Neural progenitor cell (in vitro differentiated cells): ENCODE measurements around the gene FAM111A. TPM values are rescaled to one million over a fixed set of nuclear protein-coding genes. Genes with fewer than 3 reads are reported as not detected.
"Not testable (repeated sequence)": the region's sequence is repeated elsewhere in the genome, so short reads cannot be mapped to it uniquely, and the experiment has no call there.

Source experiments
- DNase-seq: peaks from one replicate; pipeline ENCODE4 v3.0.0-alpha.2; 2016; ENCODE audit warnings: low spot score
- H2AFZ ChIP-seq: fragments of 200-600 bp; sonication (generic); replicated peaks from 2 replicates; pipeline ENCODE4 v1.6.1; 2016; ENCODE audit warnings: antibody characterized with exemption
- H3F3A ChIP-seq: fragments of 200-600 bp; sonication (generic); 2 replicates; pipeline ENCODE4 v1.6.1; 2016; ENCODE audit warnings: antibody characterized with exemption, low read depth
- H3K27ac ChIP-seq: fragments of 200-600 bp; sonication (generic); 2 replicates; pipeline ENCODE4 v1.5.1; 2016; ENCODE audit warnings: mild to moderate bottlenecking
- H3K27me3 ChIP-seq: fragments of 200-600 bp; sonication (generic); 2 replicates; pipeline ENCODE4 v1.6.1; 2016; ENCODE audit warnings: mild to moderate bottlenecking, moderate library complexity
- H3K36me3 ChIP-seq: fragments of 200-600 bp; sonication (generic); 2 replicates; pipeline ENCODE4 v1.5.1; 2016
- H3K4me1 ChIP-seq: fragments of 200-600 bp; sonication (generic); 2 replicates; pipeline ENCODE4 v1.6.1; 2016; ENCODE audit warnings: mixed run types
- H3K4me2 ChIP-seq: fragments of 200-600 bp; sonication (generic); 2 replicates; pipeline ENCODE4 v1.6.1; 2016
- H3K4me3 ChIP-seq: fragments of 200-600 bp; sonication (generic); 2 replicates; pipeline ENCODE4 v1.5.1; 2016
- H3K79me2 ChIP-seq: fragments of 200-600 bp; sonication (generic); 2 replicates; pipeline ENCODE4 v1.6.1; 2016; ENCODE audit warnings: low read depth
- H3K9ac ChIP-seq: fragments of 200-600 bp; sonication (generic); 2 replicates; pipeline ENCODE4 v1.6.1; 2016
- H3K9me3 ChIP-seq: fragments of 200-600 bp; sonication (generic); 2 replicates; pipeline ENCODE4 v1.5.1; 2016; ENCODE audit warnings: low read depth
- H4K20me1 ChIP-seq: fragments of 200-600 bp; sonication (generic); 2 replicates; pipeline ENCODE4 v1.6.1; 2016; ENCODE audit warnings: low read depth
- H3K27ac Mint-ChIP-seq: 3 replicates; pipeline ENCODE4 v1.8.0; 2021; ENCODE audit warnings: mixed read lengths
- H3K27me3 Mint-ChIP-seq: 2 replicates; pipeline ENCODE4 v1.8.0; 2022; ENCODE audit warnings: low read depth, mild to moderate bottlenecking, inconsistent platforms, moderate library complexity, mixed read lengths; ENCODE audit not compliant: insufficient read depth
- H3K36me3 Mint-ChIP-seq: 3 replicates; pipeline ENCODE4 v1.8.0; 2021; ENCODE audit warnings: mixed read lengths
- H3K4me1 Mint-ChIP-seq: 3 replicates; pipeline ENCODE4 v1.8.0; 2021; ENCODE audit warnings: mixed read lengths
- H3K4me3 Mint-ChIP-seq: 3 replicates; pipeline ENCODE4 v1.8.0; 2021; ENCODE audit warnings: mild to moderate bottlenecking, moderate library complexity, mixed read lengths
- H3K9me3 Mint-ChIP-seq: 3 replicates; pipeline ENCODE4 v1.8.0; 2020; ENCODE audit warnings: mixed read lengths
- CTCF ChIP-seq: fragments of 200-600 bp; sonication (generic); IDR thresholded peaks from 2 replicates; pipeline ENCODE4 v1.5.1; 2017; ENCODE audit warnings: antibody characterized with exemption, mild to moderate bottlenecking
- EZH2 ChIP-seq: fragments of 200-600 bp; sonication (generic); IDR thresholded peaks from 2 replicates; pipeline ENCODE4 v1.6.1; 2017; ENCODE audit warnings: antibody characterized with exemption, mild to moderate bottlenecking, moderate library complexity
- total RNA-seq: library from RNA; depleted of rRNA; stranded (reverse); fragments of >200 nt; gene quantifications from 2 replicates; pipeline ENCODE4 v1.2.3, GENCODE V29; 2015; ENCODE audit warnings: low replicate concordance

FAM111A gene
- total RNA-seq, result 31.0 and 32.7 TPM in 2 replicates

DNA sequence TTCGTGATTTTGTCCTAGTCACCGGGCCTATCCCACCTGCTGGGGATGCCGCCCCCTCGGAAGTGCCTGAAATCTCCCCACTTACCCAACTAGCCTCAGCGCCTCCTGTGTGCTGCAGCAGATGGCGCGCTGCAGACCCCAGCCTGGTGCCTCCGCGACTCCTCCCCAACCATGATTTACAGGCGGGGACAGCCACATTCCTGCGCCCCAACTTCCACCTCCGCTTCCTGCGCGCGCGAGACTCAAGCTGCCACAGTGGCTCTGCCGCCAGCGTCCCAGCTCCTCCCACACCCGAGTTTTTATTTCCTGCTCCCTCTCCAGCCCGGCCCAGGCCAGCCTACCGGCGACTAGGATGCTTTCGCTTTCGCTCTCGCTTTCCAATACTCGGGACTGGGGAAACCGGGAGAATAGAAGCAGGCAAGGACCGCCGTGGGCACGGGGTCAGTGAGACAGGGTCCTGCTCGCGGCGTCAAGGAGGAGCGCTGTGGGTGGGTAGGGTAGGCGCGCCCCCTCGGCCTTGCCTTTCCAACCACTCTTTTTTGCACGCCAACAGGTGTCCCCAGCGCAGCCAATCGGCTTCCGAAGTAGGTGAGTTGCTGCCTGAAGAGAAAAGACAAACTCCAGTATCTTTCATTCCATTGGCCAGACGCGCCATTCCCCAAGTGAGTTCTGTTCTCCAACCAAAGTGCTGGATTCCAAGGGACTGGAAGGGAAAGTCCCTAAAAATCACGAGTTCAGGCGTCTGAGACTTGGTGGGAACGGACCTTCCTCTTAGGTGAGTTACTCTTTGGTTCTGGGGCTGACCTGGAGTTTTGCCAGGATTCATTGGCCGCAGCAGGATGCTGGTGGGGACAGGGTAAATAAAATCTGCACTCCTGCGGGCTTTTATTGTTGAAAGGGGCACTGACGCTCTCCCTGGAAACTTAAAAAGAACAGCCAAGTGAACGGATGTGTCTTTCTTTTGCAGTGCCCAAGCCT lies at the start of gene FAM111A:
TSS of gene FAM111A (plus strand) at position 327 of the 978 bp plus-strand sequence. CDS start 6,017 bp downstream, outside the sequence.
- no peaks in the 10 kb centered on the region for H4K20me1 ChIP-seq
- H3K4me2 ChIP-seq, result peak within 1 kb of the TSS; percentile 72
- peaks cover 24% of the 10 kb centered on the region for H3K27me3 ChIP-seq
- peak within 1 kb of the TSS; percentile 86 for H3K27ac Mint-ChIP-seq
- no peak within 1 kb of the TSS for H3K27ac ChIP-seq
- peaks cover 15% of the 10 kb centered on the region for H3K4me1 ChIP-seq
- peak; percentile 53 for TF ChIP-seq CTCF
- TF ChIP-seq EZH2, result no peak
- peak within 1 kb of the TSS; percentile 53 for H3K4me3 ChIP-seq
- no peaks in the 10 kb centered on the region for H3K9me3 ChIP-seq
- H3K36me3 ChIP-seq, result no peaks in the 10 kb centered on the region
- H3K9ac ChIP-seq, result no peak within 1 kb of the TSS
- H3F3A ChIP-seq, result peaks cover 27% of the 10 kb centered on the region
- H2AFZ ChIP-seq, result peak within 1 kb of the TSS; percentile 85
- peak within 1 kb of the TSS; percentile 96 for H3K4me3 Mint-ChIP-seq
- no peaks in the 10 kb centered on the region for H3K79me2 ChIP-seq
- H3K9me3 Mint-ChIP-seq, result no peaks in the 10 kb centered on the region
- H3K27me3 Mint-ChIP-seq, result peaks cover 2% of the 10 kb centered on the region
- peaks cover 4% of the 10 kb centered on the region for H3K36me3 Mint-ChIP-seq
- peaks cover 38% of the 10 kb centered on the region for H3K4me1 Mint-ChIP-seq
- peak; percentile 84 for DNase-seq

GRCh38 chr11:59093576-59093975 lies 49.1 kb upstream of the FAM111A start:
- H3K4me3 ChIP-seq, H3K27ac Mint-ChIP-seq, H3K36me3 ChIP-seq, H3K27me3 Mint-ChIP-seq, H3K9me3 Mint-ChIP-seq, H3K4me3 Mint-ChIP-seq, H3K9ac ChIP-seq, H3K27me3 ChIP-seq, H3F3A ChIP-seq, H3K9me3 ChIP-seq, H3K4me2 ChIP-seq, H3K36me3 Mint-ChIP-seq, H3K79me2 ChIP-seq, H3K4me1 Mint-ChIP-seq, H4K20me1 ChIP-seq, H3K27ac ChIP-seq, H3K4me1 ChIP-seq, H2AFZ ChIP-seq, DNase-seq: not testable (repeated sequence)

GRCh38 chr11:59095225-59095624 lies 47.4 kb upstream of the FAM111A start:
- H3F3A ChIP-seq, H3K36me3 Mint-ChIP-seq, H3K27me3 ChIP-seq, H3K27ac Mint-ChIP-seq, H3K36me3 ChIP-seq, H3K9me3 ChIP-seq, DNase-seq, H2AFZ ChIP-seq, H3K27ac ChIP-seq, H3K79me2 ChIP-seq, H3K4me3 Mint-ChIP-seq, H3K9me3 Mint-ChIP-seq, H3K4me1 Mint-ChIP-seq, H3K4me1 ChIP-seq, H3K4me3 ChIP-seq, H4K20me1 ChIP-seq, H3K9ac ChIP-seq, H3K4me2 ChIP-seq, H3K27me3 Mint-ChIP-seq: not testable (repeated sequence)

GRCh38 chr11:59095972-59096575 lies 46.6 kb upstream of the FAM111A start:
- not testable (repeated sequence) for H3K27ac ChIP-seq, DNase-seq, H3K9ac ChIP-seq, H3K27me3 ChIP-seq, H3K4me3 ChIP-seq, H3K9me3 Mint-ChIP-seq, H3K36me3 Mint-ChIP-seq, H3K4me1 ChIP-seq, H3K9me3 ChIP-seq, H3K4me1 Mint-ChIP-seq, H3F3A ChIP-seq, H2AFZ ChIP-seq, H3K36me3 ChIP-seq, H3K79me2 ChIP-seq, H3K4me2 ChIP-seq, H3K4me3 Mint-ChIP-seq, H4K20me1 ChIP-seq, H3K27ac Mint-ChIP-seq, H3K27me3 Mint-ChIP-seq
